Left ventricle myocardium superior (tissue), 1 donor: ENCODE data around the gene TMED5. TPM values are rescaled to one million over a fixed set of nuclear protein-coding genes. Genes with fewer than 3 reads are reported as not detected.
A peak's percentile ranks its signal among the peaks of the same experiment; 100 is the strongest.

ENCODE experiments used
- ATAC-seq: fragments of 200-7000 bp; cut with Tn5 transposase; one replicate; pipeline ENCODE4 v1.9.1; 2020; ENCODE audit warnings: mild to moderate bottlenecking, moderate library complexity
- DNase-seq: peaks from one replicate; pipeline ENCODE4 v3.0.0-alpha.2; 2020
- intact Hi-C: fragments of 100-400 bp; cut with micrococcal nuclease; formaldehyde crosslinking; loops from one replicate; pipeline ENCODE4 v1.11.0; 2022
- total RNA-seq: library from RNA; stranded (reverse); fragmentation: NEBNext Ultra II Directional; extraction: Animal tissue kit (Norgen Biotek cat#: 25700); gene quantifications from one replicate; pipeline ENCODE4 v1.2.1, GENCODE V29; 2021
- donor health status: DM: no; HTN: yes; CAD: no; lungs with severe emphysema.

TMED5 gene
- total RNA-seq, 1 donor from 2014 or later = 54.8 TPM

- intact Hi-C loops = no loop called here
- ATAC-seq (no peak), DNase-seq (no peak)
Measured at GRCh38 chr1:93136445-93136844, 43.8 kb downstream of the TMED5 start.

- DNase-seq = no peak
- no peak for ATAC-seq
- intact Hi-C loops = no loop called here
Measured at GRCh38 chr1:93132638-93133037, 47.6 kb downstream of the TMED5 start.

- no peak for DNase-seq
- ATAC-seq = no peak
- intact Hi-C loops = no loop called here
Measured at GRCh38 chr1:93129507-93130099, 50.6 kb downstream of the TMED5 start.

DNA sequence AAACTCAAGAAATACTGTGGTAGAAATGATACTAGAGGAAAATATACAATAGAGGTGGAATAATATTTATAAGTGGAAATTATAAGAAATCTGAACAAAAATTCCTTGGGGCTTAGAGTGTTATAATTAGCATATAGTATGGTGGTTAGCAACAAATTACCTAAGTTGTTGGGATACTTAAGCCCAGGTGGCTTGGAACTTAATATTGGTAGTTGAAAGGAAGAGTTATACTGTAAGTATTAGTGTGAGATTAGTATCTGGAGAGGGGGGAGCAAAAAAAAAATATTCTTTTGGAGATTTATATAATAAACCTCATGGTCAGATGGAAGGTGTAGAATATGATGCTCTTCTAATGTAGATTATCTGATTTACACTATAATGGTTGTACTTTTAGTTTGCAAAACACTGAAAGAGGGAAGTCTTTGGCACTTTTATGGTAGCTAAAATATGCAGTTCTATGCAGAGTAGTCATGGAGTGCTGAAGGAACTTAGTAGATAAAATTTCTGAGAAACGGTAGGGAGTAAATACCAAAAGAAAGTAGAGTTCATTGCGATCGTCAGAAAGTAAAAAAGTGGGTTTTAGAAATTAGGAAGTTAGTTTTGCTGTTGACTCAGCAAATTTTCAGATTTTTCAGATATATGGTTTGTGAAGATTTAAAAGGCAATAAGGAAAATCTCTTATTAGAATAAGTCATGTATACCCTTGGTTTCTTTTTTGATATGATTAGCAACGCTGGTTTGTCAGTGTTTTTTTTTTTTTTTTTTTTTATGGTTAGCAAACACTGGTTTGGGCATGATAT lies 55.5 kb downstream of the TMED5 start:
- no peak for ATAC-seq
- intact Hi-C loops = no loop called here
- DNase-seq = no peak

DNA sequence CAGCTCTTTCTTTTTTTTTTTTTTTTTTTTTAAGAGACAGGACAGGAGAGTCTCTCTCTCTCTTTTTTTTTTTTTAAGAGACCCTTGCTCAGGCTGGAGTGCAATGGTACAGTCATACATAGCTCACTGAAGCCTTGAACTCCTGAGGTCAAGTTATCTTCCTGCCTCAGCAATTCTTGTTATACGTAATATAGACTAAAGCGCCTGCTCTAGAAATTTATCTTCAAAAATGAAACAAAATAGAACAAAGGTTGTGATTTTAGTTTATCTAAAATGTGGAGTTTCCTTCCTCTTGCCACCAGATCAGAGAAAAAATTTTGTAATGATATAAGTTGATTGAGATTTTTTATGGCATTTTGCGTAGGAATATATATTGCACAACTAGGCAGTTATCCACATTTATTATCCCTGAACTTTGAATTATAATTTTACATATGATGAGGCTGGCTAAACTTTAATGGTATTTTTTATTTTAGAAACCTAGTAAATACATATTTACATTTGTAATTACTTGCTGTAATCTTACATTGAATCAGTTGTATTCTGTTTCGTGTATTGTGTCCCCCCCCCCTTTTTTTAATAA lies 56.9 kb downstream of the TMED5 start:
- no peak for ATAC-seq
- DNase-seq = no peak
- intact Hi-C loops = no loop called here

- ATAC-seq = no peak
- intact Hi-C loops = no loop called here
- no peak for DNase-seq
Measured at GRCh38 chr1:93120614-93121013, 59.6 kb downstream of the TMED5 start.

GRCh38 chr1:93114391-93114790 lies 65.8 kb downstream of the TMED5 start:
- intact Hi-C loops = no loop called here
- ATAC-seq (no peak), DNase-seq (no peak)

GRCh38 chr1:93113127-93113526 lies 67.1 kb downstream of the TMED5 start:
- intact Hi-C loops = no loop called here
- DNase-seq (no peak), ATAC-seq (no peak)

DNA sequence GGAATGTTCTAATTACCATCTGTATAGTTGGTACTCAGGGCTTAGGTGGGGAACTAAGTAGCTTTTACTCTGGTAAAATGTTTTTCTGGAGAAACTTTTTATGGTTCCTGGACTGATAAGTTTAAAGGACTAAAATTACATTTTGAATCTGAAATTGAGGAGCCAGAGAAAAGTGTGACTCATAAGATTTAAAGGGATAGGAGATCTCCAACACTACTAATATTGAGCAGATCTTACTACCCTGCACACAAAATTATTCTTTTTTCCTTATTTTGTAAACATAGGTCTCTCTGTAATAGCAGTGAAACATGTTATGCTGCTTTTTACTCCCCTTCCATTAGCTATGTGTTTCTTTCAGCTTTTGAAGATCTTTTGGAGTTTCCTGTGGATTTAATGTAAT lies 68.7 kb downstream of the TMED5 start:
- DNase-seq (no peak), ATAC-seq (no peak)
- intact Hi-C loops = no loop called here

DNA sequence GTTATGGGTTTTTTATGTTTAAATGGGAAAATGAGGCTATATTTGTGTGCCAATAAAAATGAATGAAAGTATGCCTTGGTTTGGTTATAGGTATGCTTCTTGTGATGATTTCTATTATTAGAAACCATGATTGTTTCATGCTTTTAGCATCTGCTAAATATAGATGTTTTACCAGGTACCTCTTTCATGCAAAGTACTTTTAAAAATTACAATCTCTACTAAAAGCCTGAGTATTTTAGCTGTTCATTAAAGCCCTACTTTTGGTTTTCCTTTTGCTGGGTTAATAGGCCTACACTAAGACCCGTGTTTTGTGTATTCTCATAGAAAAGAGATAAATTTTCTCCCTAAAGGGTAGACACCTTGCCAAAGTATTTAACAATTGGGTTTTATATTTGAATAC lies 69.1 kb downstream of the TMED5 start:
- no peak for DNase-seq
- intact Hi-C loops = no loop called here
- ATAC-seq = peak; percentile 28

GRCh38 chr1:93109578-93109977 lies 70.6 kb downstream of the TMED5 start:
- ATAC-seq = no peak

GRCh38 chr1:93108335-93108734 lies 71.9 kb downstream of the TMED5 start:
- intact Hi-C loops = no loop called here
- ATAC-seq (no peak), DNase-seq (no peak)

More at GRCh38 chr1:93109578-93109977, 70.6 kb downstream of the TMED5 start:
- intact Hi-C loops = no loop called here
- no peak for DNase-seq

DNA sequence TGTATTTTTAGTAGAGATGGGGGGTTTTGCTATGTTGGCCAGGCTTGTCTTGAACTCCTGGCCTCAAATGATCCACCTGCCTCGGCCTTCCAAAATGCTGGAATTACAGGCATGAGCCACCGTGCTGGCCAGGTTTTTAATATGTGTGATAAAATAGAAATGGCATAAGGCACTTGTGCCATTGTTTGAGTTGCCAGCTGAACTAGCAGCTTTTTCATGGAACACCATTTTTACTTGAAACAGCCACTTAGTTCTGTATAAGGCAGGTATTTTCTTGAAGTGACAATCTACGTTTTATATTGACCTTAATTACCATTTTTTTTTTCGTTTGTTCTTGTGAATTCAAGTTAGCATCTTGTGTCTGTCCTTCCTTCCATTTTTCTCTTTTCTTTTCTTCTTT lies 72.8 kb downstream of the TMED5 start:
- no peak for ATAC-seq
- DNase-seq = no peak
- intact Hi-C loops = no loop called here

DNA sequence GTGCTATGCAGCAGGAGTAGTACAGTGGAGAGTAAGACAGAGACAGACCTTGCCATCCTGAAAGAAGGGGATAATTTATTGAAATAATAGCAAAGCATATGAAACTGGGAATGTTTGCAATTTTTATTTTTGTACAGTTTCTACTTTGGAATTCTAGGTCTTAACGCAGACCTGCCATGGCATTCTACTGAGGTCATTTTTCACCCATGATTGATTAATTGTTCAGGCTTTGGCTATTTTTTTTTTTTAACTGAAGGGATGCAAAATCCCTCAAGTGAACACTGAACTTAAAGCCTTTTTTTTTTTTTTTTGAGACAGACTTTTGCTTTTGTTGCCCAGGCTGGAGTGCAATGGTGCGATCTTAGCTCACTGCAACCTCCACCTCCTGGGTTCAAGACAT lies 74.0 kb downstream of the TMED5 start:
- intact Hi-C loops = no loop called here
- ATAC-seq = no peak

DNA sequence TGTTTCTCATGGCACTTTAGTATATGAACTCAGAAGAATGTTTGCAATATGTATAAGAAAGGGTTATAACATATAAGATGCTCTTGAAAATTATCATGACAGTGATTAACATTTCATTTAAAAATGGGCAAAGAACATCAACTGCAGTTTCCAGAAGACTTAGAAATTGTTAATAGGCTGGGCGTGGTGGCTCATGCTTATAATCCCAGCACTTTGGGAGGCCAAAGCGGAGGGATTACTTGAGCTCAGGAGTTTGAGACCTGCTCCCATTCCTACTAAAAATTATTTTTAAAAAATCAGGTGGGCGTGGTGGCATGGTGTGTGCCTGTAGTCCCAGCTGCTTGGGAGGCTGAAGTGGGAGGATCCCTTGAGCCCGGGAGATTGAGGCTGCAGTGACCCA lies 78.1 kb downstream of the TMED5 start:
- no peak for DNase-seq

More for the DNA sequence above, 74.0 kb downstream of the TMED5 start:
- no peak for DNase-seq

More for the DNA sequence above, 78.1 kb downstream of the TMED5 start:
- ATAC-seq = no peak
- intact Hi-C loops = no loop called here

Other genes with a start within 250 kb of the TMED5 start
- gene DIPK1A, start 219.0 kb downstream of the TMED5 start, total RNA-seq = 7.3 TPM
- gene MTF2, start 101.1 kb downstream of the TMED5 start, total RNA-seq = 8.7 TPM
- 2.9 TPM for gene CCDC18, start 311 bp upstream of the TMED5 start, total RNA-seq
- 38.3 TPM for gene DR1, start 165.5 kb upstream of the TMED5 start, total RNA-seq